ENCODE results near the gene SEC11A. TPM values are rescaled to one million over a fixed set of nuclear protein-coding genes. Genes with fewer than 3 reads are reported as not detected.

SEC11A gene
- total RNA-seq = 325 and 365 TPM in 2 replicates

DNA sequence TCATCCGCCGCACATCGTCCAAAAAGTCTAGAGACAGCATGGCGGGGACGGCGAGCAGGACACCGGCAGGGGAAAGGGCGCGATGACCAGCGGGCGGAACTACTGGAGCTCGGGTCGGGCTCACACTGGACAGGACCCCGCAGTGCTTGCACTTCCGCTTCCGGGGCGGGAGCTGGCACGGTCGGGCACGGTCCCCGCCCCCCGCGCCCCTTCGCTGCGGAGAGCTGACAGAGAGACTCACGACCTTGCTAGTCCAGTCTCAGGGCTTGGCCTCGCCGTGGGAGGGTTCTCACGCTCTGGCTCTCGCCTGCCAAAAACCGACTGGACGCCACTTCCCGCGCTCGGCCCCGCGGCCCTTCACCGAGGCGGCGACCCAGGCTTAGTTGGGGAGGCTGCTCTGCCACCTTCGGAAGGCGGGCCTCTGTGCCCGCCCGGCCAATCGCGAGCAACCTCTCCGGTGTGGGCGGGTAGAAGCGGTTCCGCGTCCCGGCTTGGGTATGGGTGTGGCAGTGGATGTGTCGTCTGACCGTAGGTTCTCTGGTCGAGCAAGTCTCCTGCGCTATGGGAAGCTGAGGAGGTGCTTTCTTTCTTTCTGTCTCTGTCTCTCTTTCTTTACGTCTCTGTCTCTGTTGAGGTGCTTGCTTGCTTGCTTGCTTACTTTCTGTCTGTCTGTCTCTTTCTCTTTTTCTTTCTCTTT, at the start of gene SEC11A:
Gene SEC11A, minus strand, starts transcription at position 104 of the 697 bp plus-strand sequence. Its CDS starts 64 bp downstream, at position 40.

DNA sequence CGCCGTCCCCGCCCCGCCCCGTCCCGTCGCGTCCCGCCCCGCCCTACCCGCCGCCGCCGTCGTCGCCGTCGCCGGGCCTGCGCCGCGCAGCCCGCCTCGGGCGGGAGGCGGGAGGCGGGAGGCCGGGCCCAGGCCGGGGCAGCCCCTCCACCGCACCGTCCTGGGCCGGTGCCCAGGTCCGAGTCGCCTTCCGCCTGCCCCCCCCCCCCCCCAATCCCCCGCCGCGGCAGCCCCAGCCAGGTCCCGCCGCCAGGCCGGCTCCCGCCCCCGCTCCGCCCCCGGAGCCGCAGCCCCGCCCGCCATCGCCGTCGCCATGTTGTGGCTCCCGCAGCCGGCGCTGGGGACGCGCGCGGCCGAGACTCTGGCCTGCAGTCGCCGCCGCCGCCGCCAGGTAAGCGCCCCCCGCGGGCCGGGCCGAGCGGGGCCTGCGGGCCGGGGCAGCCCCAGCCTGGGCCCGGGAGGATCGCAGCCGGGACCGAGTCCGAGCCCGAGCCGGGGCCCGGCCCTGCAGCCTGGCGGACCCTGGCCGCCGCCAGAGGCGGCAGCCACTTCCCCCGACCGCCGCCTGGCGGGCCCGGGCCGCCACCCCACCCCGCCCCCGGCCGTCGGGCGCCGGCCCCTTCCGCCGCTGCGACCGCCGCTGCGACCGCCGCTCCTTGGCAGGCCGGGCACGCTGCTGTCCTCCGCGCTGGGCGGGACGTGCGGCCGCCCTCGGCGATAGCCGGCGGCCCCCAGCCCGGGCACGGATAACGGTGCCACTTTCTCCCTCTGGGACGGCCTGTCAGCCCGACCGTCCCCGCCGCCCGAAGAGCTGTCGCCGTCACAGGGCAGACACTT, 32.6 kb upstream of the SEC11A start, which contains the start of gene ZNF592:
Gene ZNF592, plus strand, starts transcription at position 319 of the 837 bp plus-strand sequence. CDS start 34,084 bp downstream, outside the sequence.

DNA sequence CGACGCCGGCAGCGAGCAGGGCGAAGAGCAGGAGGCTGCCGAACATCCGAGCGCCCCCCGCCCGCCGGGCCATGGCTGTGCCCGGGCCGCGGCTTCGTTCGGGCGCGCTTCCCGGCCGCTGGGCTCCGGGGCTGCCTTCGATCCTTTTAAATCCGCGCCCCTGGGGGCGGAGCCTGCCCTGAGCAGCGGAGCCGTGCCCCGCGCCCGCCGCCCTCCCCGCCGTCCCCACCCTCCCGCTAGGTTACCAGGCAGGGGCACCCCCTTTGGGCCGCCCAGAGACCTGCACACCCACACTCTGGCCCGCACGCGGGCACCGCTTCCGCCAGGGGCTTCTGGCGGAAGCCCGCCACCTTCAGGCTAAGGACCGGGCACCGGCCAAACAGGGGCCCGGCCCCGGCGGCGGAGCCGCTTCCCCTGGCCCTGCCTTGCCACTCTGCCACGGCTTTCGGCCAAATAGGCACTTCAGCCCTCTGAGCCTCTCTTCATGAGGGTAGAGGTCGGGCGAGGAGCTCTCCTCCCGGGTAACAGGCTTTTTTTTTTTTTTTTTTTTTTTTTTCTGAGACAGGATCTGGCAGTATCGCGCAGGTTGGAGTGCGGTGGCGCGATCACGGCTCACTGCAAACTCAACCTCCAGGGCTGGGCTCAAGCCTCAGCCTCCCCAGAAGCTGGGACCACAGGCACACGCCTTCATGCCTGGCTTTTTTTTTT, 57.7 kb downstream of the SEC11A start, which contains the start of gene NMB:
Gene NMB, minus strand, starts transcription at position 120 of the 708 bp plus-strand sequence. Its CDS starts 47 bp downstream, at position 73.

DNA sequence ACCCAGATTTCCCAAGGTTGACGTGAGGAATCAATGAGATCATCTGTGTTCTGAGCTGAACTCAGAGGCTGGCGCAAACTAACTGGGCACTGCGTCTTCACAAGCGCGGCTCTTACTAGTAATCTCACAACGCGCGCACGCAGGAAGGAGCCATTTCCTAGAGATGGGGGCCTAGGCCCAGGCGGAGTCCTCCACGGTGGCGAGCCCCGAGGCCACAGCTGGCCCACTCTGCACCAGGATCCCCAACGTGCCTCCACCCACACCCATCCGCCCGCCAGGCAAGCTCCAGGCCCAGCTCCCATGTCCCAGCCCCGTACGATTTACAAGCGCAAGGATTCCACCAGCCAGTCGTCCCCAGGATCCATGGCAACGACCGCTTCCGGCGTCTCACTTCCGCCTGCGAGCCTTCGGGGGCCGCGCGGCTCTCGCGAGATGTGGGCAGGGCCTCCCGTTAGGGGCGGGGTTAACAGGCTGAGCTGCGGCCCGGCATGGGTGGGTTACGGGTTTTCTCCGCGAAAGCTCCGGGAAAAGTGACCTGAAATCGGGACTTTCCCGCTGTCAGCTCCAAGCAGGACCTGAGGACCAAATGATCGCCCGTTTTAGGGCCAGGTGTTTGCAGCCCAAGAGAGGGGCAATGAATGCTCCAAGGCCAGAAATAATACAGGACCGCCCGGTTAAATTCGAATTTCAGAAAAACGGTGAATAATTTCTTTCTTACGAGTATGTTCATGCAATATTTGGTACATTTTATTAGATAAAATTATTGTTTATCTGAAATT, 61.8 kb downstream of the SEC11A start, which contains the start of gene WDR73:
Gene WDR73, minus strand, starts transcription at position 374 of the 779 bp plus-strand sequence. Its CDS starts 9 bp downstream, at position 365.

Other genes with a start within 250 kb of the SEC11A start
- gene ZSCAN2, start 115.1 kb downstream of the SEC11A start, total RNA-seq = 15.2 and 19.9 TPM in 2 replicates
- 18.0 and 30.3 TPM in 2 replicates for gene WDR73, start 61.9 kb downstream of the SEC11A start, total RNA-seq
- gene NMB, start 57.9 kb downstream of the SEC11A start, total RNA-seq = 3.0 and 3.5 TPM in 2 replicates
- gene ZNF592, start 32.5 kb upstream of the SEC11A start, total RNA-seq = 3.8 and 4.9 TPM in 2 replicates
- gene ALPK3, start 101.2 kb upstream of the SEC11A start, total RNA-seq = 24.5 and 29.4 TPM in 2 replicates
- not detected in 2 replicates for gene SLC28A1, start 168.5 kb upstream of the SEC11A start, total RNA-seq